Activated naive CD4-positive, alpha-beta T cell treated with anti-CD3 and anti-CD28 coated beads, Interleukin-2, amount 50 U/mL, for 24 hours (primary cell): Measurements from ENCODE around the gene SPAM1.
"Not testable (repeated sequence)": the region's sequence is repeated elsewhere in the genome, so short reads cannot be mapped to it uniquely, and the experiment has no call there.

ENCODE experiments used
- H3K27ac Mint-ChIP-seq: one replicate; pipeline ENCODE4 v1.8.0; 2021; ENCODE audit warnings: mild to moderate bottlenecking, mixed read lengths
- H3K27me3 Mint-ChIP-seq: one replicate; pipeline ENCODE4 v1.8.0; 2021; ENCODE audit warnings: mixed read lengths
- H3K36me3 Mint-ChIP-seq: one replicate; pipeline ENCODE4 v1.8.0; 2021; ENCODE audit warnings: mixed read lengths
- H3K4me1 Mint-ChIP-seq: one replicate; pipeline ENCODE4 v1.8.0; 2021; ENCODE audit warnings: mixed read lengths
- H3K4me3 Mint-ChIP-seq: one replicate; pipeline ENCODE4 v1.8.0; 2021; ENCODE audit warnings: mild to moderate bottlenecking, mixed read lengths
- H3K9me3 Mint-ChIP-seq: one replicate; pipeline ENCODE4 v1.8.0; 2021; ENCODE audit warnings: mixed read lengths

Gene SPAM1, protein sequence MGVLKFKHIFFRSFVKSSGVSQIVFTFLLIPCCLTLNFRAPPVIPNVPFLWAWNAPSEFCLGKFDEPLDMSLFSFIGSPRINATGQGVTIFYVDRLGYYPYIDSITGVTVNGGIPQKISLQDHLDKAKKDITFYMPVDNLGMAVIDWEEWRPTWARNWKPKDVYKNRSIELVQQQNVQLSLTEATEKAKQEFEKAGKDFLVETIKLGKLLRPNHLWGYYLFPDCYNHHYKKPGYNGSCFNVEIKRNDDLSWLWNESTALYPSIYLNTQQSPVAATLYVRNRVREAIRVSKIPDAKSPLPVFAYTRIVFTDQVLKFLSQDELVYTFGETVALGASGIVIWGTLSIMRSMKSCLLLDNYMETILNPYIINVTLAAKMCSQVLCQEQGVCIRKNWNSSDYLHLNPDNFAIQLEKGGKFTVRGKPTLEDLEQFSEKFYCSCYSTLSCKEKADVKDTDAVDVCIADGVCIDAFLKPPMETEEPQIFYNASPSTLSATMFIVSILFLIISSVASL

DNA sequence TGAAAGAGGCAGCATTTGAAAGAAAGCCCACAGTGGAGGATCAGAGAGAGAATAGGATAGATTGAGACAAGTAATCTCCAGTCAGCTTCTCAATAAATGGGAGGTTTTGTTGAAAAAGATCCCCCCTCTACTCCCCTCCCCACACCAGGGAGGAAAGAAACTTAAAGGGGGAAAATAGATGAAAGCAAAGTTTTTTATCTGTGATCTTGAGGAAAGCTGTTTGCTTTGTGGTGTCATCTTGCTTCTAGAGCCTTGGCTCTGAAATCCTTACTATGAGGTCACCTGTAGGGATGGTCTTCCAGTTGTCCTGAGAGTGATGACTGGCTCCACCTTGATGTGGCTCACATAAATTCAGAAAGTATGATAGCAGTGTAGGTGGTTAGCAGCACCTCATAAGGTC is at the start of gene SPAM1:
SPAM1 (plus strand) TSS at position 301 of the 400 bp plus-strand sequence. CDS start 28,330 bp downstream, outside the sequence.
- no peaks in the 10 kb centered on the region for H3K4me1 Mint-ChIP-seq
- no peak within 1 kb of the TSS for H3K4me3 Mint-ChIP-seq
- H3K9me3 Mint-ChIP-seq, result no peaks in the 10 kb centered on the region
- no peaks in the 10 kb centered on the region for H3K36me3 Mint-ChIP-seq
- H3K27ac Mint-ChIP-seq, result no peak within 1 kb of the TSS
- H3K27me3 Mint-ChIP-seq, result peaks cover 6% of the 10 kb centered on the region

DNA sequence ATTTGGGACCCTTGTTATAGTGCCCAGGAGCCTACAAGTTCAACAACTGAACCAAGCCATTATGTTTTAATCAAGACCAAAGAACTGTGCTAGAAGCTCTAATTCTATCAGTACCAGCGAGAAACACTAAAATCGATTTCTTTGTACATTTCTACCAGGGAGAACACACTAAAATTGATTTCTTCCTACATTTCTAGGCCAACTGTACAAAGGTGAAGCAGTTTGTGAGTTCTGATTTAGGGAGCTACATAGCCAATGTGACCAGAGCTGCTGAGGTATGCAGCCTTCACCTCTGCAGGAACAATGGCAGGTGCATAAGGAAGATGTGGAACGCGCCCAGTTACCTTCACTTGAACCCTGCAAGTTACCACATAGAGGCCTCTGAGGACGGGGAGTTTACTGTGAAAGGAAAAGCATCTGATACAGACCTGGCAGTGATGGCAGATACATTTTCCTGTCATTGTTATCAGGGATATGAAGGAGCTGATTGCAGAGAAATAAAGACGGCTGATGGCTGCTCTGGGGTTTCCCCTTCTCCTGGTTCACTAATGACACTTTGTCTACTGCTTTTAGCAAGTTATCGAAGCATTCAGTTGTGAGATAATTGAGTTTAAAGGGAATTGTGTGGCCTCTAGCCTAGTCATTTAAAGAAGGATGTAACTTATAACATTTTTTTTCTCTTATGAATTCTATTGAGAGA is 48.3 kb upstream of the SPAM1 start:
- Mint-ChIP-seq H3K36me3 (no peaks in the 10 kb centered on the region), H3K4me3 (no peak overlapping the region), H3K27ac (no peak overlapping the region), H3K4me1 (no peaks in the 10 kb centered on the region), H3K9me3 (no peaks in the 10 kb centered on the region), H3K27me3 (peaks cover 3% of the 10 kb centered on the region)

DNA sequence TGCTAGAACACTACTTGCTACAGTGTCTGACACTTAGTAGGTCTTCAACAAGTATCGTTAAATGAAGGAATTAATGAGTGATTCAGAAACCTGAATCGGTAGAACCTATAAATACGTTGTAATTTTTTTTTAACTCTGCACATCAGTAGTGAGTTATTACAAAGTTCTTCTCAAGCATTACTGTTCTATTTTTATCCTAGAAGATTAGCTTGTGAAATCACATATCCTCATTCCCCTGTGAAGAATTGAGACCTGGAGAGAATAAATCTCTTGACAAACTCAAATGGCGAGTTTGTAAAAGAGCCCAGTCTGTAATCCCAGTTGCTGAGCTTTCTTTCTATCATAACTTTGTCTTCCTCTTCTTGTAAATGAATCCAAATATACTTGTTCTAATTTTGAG is 45.4 kb upstream of the SPAM1 start:
- no peaks in the 10 kb centered on the region for H3K4me1 Mint-ChIP-seq
- no peak overlapping the region for H3K4me3 Mint-ChIP-seq
- H3K27ac Mint-ChIP-seq, result no peak overlapping the region
- H3K9me3 Mint-ChIP-seq, result no peaks in the 10 kb centered on the region
- H3K27me3 Mint-ChIP-seq, result peaks cover 7% of the 10 kb centered on the region
- H3K36me3 Mint-ChIP-seq, result no peaks in the 10 kb centered on the region

DNA sequence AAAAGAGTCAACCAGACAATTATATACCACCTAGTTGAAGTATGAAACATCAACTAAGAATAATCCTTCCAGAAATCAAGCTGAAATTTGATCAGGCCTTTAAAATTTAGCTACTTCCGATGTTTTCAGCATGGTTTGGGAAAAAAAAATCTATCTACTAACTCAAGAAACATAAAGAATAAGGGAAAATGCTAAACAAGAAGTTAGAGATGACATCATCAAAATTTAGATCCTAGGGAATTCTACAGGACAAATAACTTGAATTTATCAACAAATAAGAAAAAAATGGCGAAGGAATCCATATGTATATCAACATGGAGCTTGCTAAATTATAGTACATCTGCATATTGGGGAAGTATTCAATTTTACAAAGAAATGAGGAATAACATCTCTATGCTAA is 43.7 kb upstream of the SPAM1 start:
- H3K4me3 Mint-ChIP-seq, result no peak overlapping the region
- no peaks in the 10 kb centered on the region for H3K4me1 Mint-ChIP-seq
- H3K36me3 Mint-ChIP-seq, result no peaks in the 10 kb centered on the region
- H3K27me3 Mint-ChIP-seq, result peaks cover 5% of the 10 kb centered on the region
- H3K9me3 Mint-ChIP-seq, result no peaks in the 10 kb centered on the region
- no peak overlapping the region for H3K27ac Mint-ChIP-seq

DNA sequence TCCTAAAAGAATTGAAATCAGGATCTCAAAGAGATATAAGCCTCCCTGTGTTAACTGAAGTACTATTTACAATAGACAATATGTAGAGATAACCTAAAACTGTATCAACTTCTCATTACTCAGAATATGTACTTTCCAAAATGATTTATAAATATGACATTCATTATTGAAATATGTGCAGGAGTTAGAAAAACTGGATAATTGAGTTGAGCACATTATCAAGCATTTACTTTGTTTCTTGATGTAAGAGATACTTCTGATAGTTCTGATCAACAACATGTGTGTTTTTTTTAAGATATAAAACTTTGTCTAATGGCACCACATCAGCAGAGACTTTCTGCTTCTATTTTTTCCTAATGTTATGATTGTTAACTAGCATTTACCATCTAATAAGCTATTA is 41.9 kb upstream of the SPAM1 start:
- Mint-ChIP-seq H3K27ac (no peak overlapping the region), H3K4me3 (no peak overlapping the region), H3K27me3 (peaks cover 8% of the 10 kb centered on the region), H3K9me3 (no peaks in the 10 kb centered on the region), H3K36me3 (no peaks in the 10 kb centered on the region), H3K4me1 (no peaks in the 10 kb centered on the region)

DNA sequence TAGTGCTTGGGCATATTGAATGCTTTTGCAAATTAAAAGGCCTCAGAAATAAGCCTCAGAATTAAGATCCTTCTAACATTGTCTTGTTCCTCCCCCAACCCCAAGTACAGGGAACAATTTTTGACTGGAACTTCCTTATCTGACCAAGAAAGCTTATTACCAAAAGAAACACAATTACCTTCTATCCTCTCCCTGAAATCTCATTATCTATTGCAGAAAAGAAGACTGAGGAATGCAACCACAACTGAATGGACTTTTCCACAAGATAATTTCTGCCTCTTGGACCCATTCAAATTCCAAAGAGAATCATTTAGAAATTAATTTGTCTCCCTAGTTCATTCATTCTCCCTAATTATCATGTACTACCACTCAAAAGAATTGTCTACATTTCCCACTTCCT is 36.8 kb upstream of the SPAM1 start:
- no peaks in the 10 kb centered on the region for H3K4me1 Mint-ChIP-seq
- peaks cover 9% of the 10 kb centered on the region for H3K27me3 Mint-ChIP-seq
- H3K27ac Mint-ChIP-seq, result no peak overlapping the region
- peaks cover 5% of the 10 kb centered on the region for H3K9me3 Mint-ChIP-seq
- H3K4me3 Mint-ChIP-seq, result no peak overlapping the region
- no peaks in the 10 kb centered on the region for H3K36me3 Mint-ChIP-seq

DNA sequence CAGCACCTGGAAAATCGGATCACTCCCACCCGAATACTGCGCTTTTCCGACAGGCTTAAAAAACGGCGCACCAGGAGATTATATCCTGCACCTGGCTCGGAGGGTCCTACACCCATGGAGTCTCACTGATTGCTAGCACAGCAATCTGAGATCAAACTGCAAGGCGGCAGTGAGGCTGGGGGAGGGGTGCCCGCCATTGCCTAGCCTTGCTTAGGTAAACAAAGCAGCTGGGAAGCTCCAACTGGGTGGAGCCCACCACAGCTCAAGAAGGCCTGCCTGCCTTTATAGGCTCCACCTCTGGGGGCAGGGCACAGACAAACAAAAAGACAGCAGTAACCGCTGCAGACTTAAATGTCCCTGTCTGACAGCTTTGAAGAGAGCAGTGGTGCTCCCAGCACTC is 30.3 kb upstream of the SPAM1 start:
- not testable (repeated sequence) for H3K36me3 Mint-ChIP-seq, H3K27ac Mint-ChIP-seq, H3K4me1 Mint-ChIP-seq, H3K4me3 Mint-ChIP-seq, H3K27me3 Mint-ChIP-seq
- peaks cover 14% of the 10 kb centered on the region for H3K9me3 Mint-ChIP-seq

DNA sequence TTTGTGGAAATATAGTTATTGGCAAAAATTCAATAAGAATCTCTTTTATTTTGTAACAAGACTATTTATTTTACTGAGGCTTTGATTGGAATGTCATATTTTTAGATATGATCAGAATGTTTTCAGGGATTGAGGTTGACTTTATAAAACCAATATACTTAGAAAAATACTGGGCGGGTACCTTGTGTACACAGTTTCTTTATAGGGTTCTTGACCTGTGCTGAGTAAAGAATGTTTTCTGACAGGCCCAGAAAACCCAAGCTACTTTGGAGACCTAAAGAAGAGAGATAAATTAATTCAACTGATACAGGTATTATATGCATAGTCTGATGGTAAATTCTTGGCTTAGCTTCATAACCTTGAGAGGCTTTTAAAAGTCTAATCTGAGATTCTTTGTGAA is 23.9 kb upstream of the SPAM1 start:
- Mint-ChIP-seq H3K4me3 (no peak overlapping the region), H3K27ac (no peak overlapping the region), H3K27me3 (peaks cover 3% of the 10 kb centered on the region), H3K4me1 (no peaks in the 10 kb centered on the region), H3K36me3 (peaks cover 2% of the 10 kb centered on the region), H3K9me3 (peaks cover 4% of the 10 kb centered on the region)

DNA sequence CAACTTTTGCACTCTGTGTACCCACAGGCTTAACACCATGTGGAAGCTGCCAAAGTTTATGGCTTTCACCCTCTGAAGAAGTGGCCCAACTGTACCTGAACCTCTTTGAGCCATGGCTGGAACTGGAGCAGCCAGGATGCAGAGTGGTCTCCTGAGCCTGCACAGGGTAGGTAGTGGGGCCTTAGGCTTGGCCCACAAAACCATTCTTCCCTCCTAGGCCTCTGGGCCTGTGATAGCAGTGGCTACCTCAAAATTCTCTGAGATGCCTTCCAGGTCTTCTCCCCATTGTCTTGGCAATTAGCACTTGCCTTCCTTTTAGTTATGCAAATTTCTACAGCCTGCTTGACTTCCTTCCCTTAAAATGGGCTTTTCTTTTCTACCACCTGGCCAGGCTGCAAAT is 19.3 kb upstream of the SPAM1 start:
- peaks cover 2% of the 10 kb centered on the region for H3K36me3 Mint-ChIP-seq
- H3K4me1 Mint-ChIP-seq, result no peaks in the 10 kb centered on the region
- H3K9me3 Mint-ChIP-seq, result peaks cover 6% of the 10 kb centered on the region
- no peak overlapping the region for H3K27ac Mint-ChIP-seq
- peaks cover 3% of the 10 kb centered on the region for H3K27me3 Mint-ChIP-seq
- no peak overlapping the region for H3K4me3 Mint-ChIP-seq

DNA sequence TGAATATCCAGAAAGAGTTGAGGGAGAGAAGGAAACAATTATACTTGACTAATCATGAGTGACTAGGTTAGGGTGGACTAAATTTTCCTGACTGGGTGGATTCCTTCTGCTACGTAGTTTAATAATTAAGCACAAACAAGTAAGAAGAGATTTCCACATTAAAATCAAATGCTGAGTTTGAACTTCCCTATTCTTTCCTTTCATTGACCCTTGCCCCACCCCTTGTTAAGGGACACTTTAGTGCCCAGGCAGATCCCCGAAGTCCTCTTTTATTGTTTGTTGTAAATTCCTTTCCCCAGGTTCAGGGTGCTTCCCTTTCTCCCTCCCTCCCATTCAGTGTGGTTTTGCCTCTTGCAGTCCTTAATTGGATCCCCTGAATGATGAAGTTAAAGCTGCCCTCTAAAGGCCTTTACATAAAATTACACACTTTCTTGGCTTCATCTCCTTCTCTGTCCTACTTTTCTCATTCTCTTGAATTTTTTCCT is 8.8 kb upstream of the SPAM1 start:
- Mint-ChIP-seq H3K9me3 (no peaks in the 10 kb centered on the region), H3K27me3 (peaks cover 4% of the 10 kb centered on the region), H3K27ac (no peak overlapping the region), H3K36me3 (no peaks in the 10 kb centered on the region), H3K4me3 (no peak overlapping the region), H3K4me1 (no peaks in the 10 kb centered on the region)

DNA sequence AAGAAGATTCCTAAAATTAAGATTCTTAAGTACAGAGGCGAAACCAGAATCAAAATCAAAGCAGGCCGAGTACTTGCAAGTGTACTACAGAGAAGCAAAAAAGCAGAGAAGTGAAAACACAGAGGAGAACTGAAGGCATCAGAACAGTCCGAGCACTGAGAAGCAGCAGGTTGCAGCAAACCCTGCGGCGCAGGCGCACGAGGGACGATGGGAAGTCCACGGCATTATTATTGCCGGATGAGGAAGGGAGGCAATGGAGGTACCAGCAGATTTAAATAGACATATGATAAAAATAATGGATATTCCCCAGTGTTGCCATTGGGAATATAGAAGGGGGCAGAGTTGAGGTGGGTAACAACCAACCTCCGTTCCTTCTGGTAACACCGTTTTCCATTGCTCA is 7.2 kb upstream of the SPAM1 start:
- no peaks in the 10 kb centered on the region for H3K4me1 Mint-ChIP-seq
- no peaks in the 10 kb centered on the region for H3K9me3 Mint-ChIP-seq
- no peak overlapping the region for H3K27ac Mint-ChIP-seq
- H3K36me3 Mint-ChIP-seq, result no peaks in the 10 kb centered on the region
- H3K27me3 Mint-ChIP-seq, result peaks cover 4% of the 10 kb centered on the region
- H3K4me3 Mint-ChIP-seq, result no peak overlapping the region

DNA sequence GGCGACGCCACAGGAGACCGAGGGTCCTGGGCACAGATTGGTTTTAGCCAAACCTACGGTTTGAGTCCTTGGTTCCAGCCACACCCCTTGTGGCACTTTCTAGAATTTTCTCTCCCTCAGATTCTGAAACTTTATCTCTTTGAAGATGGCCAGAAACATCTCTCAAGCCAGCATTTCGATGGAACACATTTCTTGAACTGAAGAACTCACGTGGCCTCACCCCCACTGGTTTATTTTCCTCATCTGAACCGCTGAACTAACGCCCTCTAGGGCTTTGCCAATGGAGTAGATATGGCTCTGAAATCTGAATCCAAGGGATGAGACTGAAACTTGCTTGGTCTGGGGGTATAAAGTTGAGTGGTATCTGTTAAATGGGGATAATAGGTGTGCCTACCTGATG is 6.7 kb upstream of the SPAM1 start:
- Mint-ChIP-seq H3K36me3 (no peaks in the 10 kb centered on the region), H3K4me3 (no peak overlapping the region), H3K9me3 (no peaks in the 10 kb centered on the region), H3K27ac (no peak overlapping the region), H3K27me3 (peaks cover 4% of the 10 kb centered on the region), H3K4me1 (no peaks in the 10 kb centered on the region)

DNA sequence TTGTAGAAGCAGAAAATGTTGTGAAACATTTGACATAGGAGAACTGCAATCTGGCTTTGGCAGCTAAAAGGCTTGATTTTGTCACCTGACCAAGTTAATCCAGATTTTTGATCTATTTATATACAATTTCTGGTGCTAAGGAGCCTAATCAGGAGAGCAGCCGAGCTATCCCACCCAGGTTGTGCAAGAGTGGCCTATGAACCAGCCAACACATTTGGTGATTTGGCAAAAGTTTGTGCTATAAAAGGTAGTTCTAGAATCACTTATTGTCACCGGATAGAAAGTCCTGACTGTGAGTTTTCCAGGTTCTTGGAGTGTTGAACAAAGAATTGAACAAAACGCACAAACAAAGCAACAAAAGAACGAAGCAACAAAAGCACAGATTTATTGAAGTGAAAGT is 1.4 kb upstream of the SPAM1 start:
- H3K27ac Mint-ChIP-seq, result no peak overlapping the region
- peaks cover 6% of the 10 kb centered on the region for H3K27me3 Mint-ChIP-seq
- no peaks in the 10 kb centered on the region for H3K9me3 Mint-ChIP-seq
- H3K36me3 Mint-ChIP-seq, result no peaks in the 10 kb centered on the region
- H3K4me3 Mint-ChIP-seq, result no peak overlapping the region
- H3K4me1 Mint-ChIP-seq, result no peaks in the 10 kb centered on the region

DNA sequence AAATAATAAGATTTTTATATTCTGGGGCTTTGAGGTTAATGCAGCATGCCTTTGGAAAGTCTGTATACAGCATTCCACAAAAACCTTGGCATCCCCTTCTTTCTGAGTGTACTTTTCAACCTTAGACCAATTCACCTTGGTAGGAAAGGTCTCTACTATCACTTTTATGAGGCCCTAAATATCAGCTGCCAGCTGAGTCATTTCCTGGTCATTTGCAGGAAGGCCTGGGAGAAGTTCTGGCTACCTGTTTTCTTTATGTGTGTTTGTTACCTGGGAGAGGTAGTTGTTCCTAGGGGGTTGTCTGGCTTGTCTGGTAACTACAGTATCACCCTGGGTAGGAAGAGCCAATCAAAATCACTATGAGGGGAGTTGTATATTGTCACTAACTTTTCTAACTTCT is 4.1 kb downstream of the SPAM1 start:
- Mint-ChIP-seq H3K4me3 (no peak overlapping the region), H3K9me3 (peaks cover 7% of the 10 kb centered on the region), H3K36me3 (no peaks in the 10 kb centered on the region), H3K27me3 (peaks cover 7% of the 10 kb centered on the region), H3K27ac (no peak overlapping the region), H3K4me1 (no peaks in the 10 kb centered on the region)

DNA sequence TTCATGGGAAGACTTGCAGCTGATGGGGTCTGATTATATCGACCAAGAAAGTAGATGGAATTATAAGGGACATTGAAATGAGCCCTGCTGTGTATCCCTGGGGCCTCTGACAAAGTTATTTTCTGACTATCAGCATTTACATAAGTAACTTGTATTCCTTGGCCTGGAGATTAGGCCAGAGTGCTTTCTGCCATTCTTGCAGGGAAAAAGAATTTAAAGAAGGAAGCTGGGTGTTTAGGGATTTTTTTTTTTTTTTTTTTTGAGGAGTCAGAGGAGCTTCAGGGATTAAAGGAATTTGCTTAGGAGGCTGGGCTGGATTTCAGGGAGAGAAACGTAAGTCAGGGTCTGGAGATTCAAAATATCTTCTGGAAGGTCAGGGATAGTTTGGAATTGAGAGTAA is 4.6 kb downstream of the SPAM1 start:
- Mint-ChIP-seq H3K4me1 (no peaks in the 10 kb centered on the region), H3K27ac (no peak overlapping the region), H3K27me3 (peaks cover 6% of the 10 kb centered on the region), H3K36me3 (no peaks in the 10 kb centered on the region), H3K9me3 (peaks cover 10% of the 10 kb centered on the region), H3K4me3 (no peak overlapping the region)
